Mucosa of rectum (tissue), 2 donors: ENCODE measurements around the gene ZNF324B.

Experiments
- H3K27ac ChIP-seq, 2 donors: one replicate each; pipeline ENCODE4 v1.7.0; 2013; ENCODE audit warnings: inconsistent platforms in 2 of 2, low read depth in 2 of 2, low read length in 2 of 2
- H3K27me3 ChIP-seq, 2 donors: one replicate each; pipeline ENCODE4 v1.7.0; 2013; ENCODE audit warnings: low read length in 2 of 2; ENCODE audit not compliant: control insufficient read depth in 2 of 2, insufficient read depth in 2 of 2
- H3K36me3 ChIP-seq, 2 donors: one replicate each; pipeline ENCODE4 v1.7.0; 2013; ENCODE audit warnings: low read length in 2 of 2; ENCODE audit not compliant: control insufficient read depth in 2 of 2, insufficient read depth in 2 of 2
- H3K4me1 ChIP-seq, 2 donors: one replicate each; pipeline ENCODE4 v1.7.0; 2013; ENCODE audit warnings: low read length in 2 of 2, mild to moderate bottlenecking in 1 of 2; ENCODE audit not compliant: control insufficient read depth in 2 of 2, insufficient read depth in 2 of 2
- H3K4me3 ChIP-seq, 2 donors: one replicate each; pipeline ENCODE4 v1.7.0; 2013; ENCODE audit warnings: low read length in 2 of 2
- H3K9ac ChIP-seq, 2 donors: one replicate each; pipeline ENCODE4 v1.7.0; 2013; ENCODE audit warnings: low read length in 2 of 2, low read depth in 1 of 2, mild to moderate bottlenecking in 1 of 2
- H3K9me3 ChIP-seq, 2 donors: one replicate each; pipeline ENCODE4 v1.7.0; 2013; ENCODE audit warnings: low read length in 2 of 2; ENCODE audit not compliant: control insufficient read depth in 2 of 2
- donor health status: healthy.
- donor health status: Normal muscosa, but diverticular disease.

The ZNF324B gene

GRCh38 chr19:58471736-58472135 lies 20.3 kb downstream of the ZNF324B start:
- no peak overlapping the region for H3K9ac ChIP-seq

GRCh38 chr19:58473775-58474174 lies 22.4 kb downstream of the ZNF324B start:
- Histone ChIP-seq H3K27me3 (no peaks in the 10 kb centered on the region), H3K27ac (no peak overlapping the region), H3K4me1 (peaks cover 13 to 17% of the 10 kb centered on the region in 2 donors), H3K9ac (no peak overlapping the region), H3K4me3 (no peak overlapping the region), H3K36me3 (peaks cover 22 to 31% of the 10 kb centered on the region in 2 donors), H3K9me3 (no peaks in the 10 kb centered on the region)

More at GRCh38 chr19:58471736-58472135, 20.3 kb downstream of the ZNF324B start:
- peaks cover 22 to 28% of the 10 kb centered on the region in 2 donors for H3K36me3 ChIP-seq
- H3K9me3 ChIP-seq: no peaks in the 10 kb centered on the region
- H3K4me1 ChIP-seq: peaks cover 17 to 18% of the 10 kb centered on the region in 2 donors
- H3K27me3 ChIP-seq: no peaks in the 10 kb centered on the region
- no peak overlapping the region for H3K4me3 ChIP-seq
- H3K27ac ChIP-seq: no peak overlapping the region

- Histone ChIP-seq H3K27ac (no peak overlapping the region), H3K4me1 (peaks cover 13 to 17% of the 10 kb centered on the region in 2 donors), H3K36me3 (peaks cover 22 to 30% of the 10 kb centered on the region in 2 donors), H3K4me3 (no peak overlapping the region), H3K9me3 (no peaks in the 10 kb centered on the region), H3K9ac (no peak overlapping the region), H3K27me3 (no peaks in the 10 kb centered on the region)
These were observed 23.0 kb downstream of the ZNF324B start for GRCh38 chr19:58474291-58474996.

GRCh38 chr19:58474997-58475713 lies 23.7 kb downstream of the ZNF324B start:
- peak overlapping the region; percentile 80 for H3K9ac ChIP-seq
- H3K9me3 ChIP-seq: no peaks in the 10 kb centered on the region
- peak overlapping the region; percentile 89 for H3K27ac ChIP-seq
- H3K4me1 ChIP-seq: peaks cover 13 to 17% of the 10 kb centered on the region in 2 donors
- peak overlapping the region; percentile 78 to 88 for H3K4me3 ChIP-seq
- H3K27me3 ChIP-seq: no peaks in the 10 kb centered on the region
- peaks cover 19 to 26% of the 10 kb centered on the region in 2 donors for H3K36me3 ChIP-seq

- Histone ChIP-seq H3K27me3 (no peaks in the 10 kb centered on the region), H3K9ac (peak within 1 kb of the TSS; percentile 80), H3K9me3 (no peaks in the 10 kb centered on the region), H3K36me3 (peaks cover 23 to 26% of the 10 kb centered on the region in 2 donors), H3K27ac (peak within 1 kb of the TSS; percentile 89), H3K4me1 (peaks cover 13 to 17% of the 10 kb centered on the region in 2 donors), H3K4me3 (peak within 1 kb of the TSS; percentile 78 to 88)
These were observed 24.5 kb downstream of the ZNF324B start, which contains the start of gene ZNF446 for GRCh38 chr19:58475714-58476497. Gene ZNF446, plus strand, starts transcription at chr19:58476352. Its CDS starts 867 bp downstream, at chr19:58477219.

- Histone ChIP-seq H3K27ac (peak overlapping the region; percentile 89), H3K27me3 (no peaks in the 10 kb centered on the region), H3K9me3 (no peaks in the 10 kb centered on the region), H3K36me3 (peaks cover 26 to 27% of the 10 kb centered on the region in 2 donors), H3K4me1 (peaks cover 13 to 17% of the 10 kb centered on the region in 2 donors), H3K9ac (peak overlapping the region; percentile 80), H3K4me3 (peak overlapping the region; percentile 78 to 88)
These were observed 25.1 kb downstream of the ZNF324B start for GRCh38 chr19:58476498-58477015.

- Histone ChIP-seq H3K27ac (peak overlapping the region; percentile 89), H3K4me3 (peak overlapping the region in 1 of 2 donors; percentile 78), H3K36me3 (peaks cover 22 to 23% of the 10 kb centered on the region in 2 donors), H3K27me3 (no peaks in the 10 kb centered on the region), H3K4me1 (peaks cover 13 to 17% of the 10 kb centered on the region in 2 donors), H3K9ac (no peak overlapping the region), H3K9me3 (no peaks in the 10 kb centered on the region)
These were observed 25.7 kb downstream of the ZNF324B start for GRCh38 chr19:58477130-58477529.

- Histone ChIP-seq H3K36me3 (peaks cover 15% of the 10 kb centered on the region in 2 donors), H3K27ac (no peak overlapping the region), H3K4me3 (no peak overlapping the region), H3K9ac (no peak overlapping the region), H3K9me3 (no peaks in the 10 kb centered on the region), H3K4me1 (peaks cover 13 to 17% of the 10 kb centered on the region in 2 donors), H3K27me3 (no peaks in the 10 kb centered on the region)
These were observed 26.4 kb downstream of the ZNF324B start for GRCh38 chr19:58477871-58478270.

GRCh38 chr19:58479303-58479702 lies 27.9 kb downstream of the ZNF324B start:
- H3K27me3 ChIP-seq: no peaks in the 10 kb centered on the region
- H3K9me3 ChIP-seq: no peaks in the 10 kb centered on the region
- H3K4me3 ChIP-seq: no peak overlapping the region
- no peak overlapping the region for H3K27ac ChIP-seq
- H3K36me3 ChIP-seq: peaks cover 7 to 12% of the 10 kb centered on the region in 2 donors
- no peak overlapping the region for H3K9ac ChIP-seq
- peaks cover 13 to 17% of the 10 kb centered on the region in 2 donors for H3K4me1 ChIP-seq
